HCT116 (cell line): ENCODE results near the gene PSAP. TPM values are rescaled to one million over a fixed set of nuclear protein-coding genes. Genes with fewer than 3 reads are reported as not detected.

ENCODE experiments used
- ATAC-seq: fragments of 200-7000 bp; cut with Tn5 transposase; 2 replicates; pipeline ENCODE4 v1.9.1; 2020; ENCODE audit warnings: mild to moderate bottlenecking, moderate library complexity
- BruUV-seq: library from RNA; stranded (reverse); fragments of 400-500 nt; replicated peaks from 2 replicates; lab custom pipeline; 2021; lab: Mats Ljungman, UMichigan
- CTCF ChIA-PET: fragments of 300-600 bp; sonication (Branson Sonifier 250); formaldehyde crosslinking; loops from one replicate; lab custom pipeline; 2021; ENCODE audit warnings: antibody characterized with exemption; lab: Charles Lee
- POLR2A ChIA-PET: fragments of 300-600, 350-600 bp; sonication (Branson Sonifier 250); formaldehyde crosslinking; loops from one replicate; lab custom pipeline; 2021; ENCODE audit warnings: antibody characterized with exemption; lab: Charles Lee
- RAD21 ChIA-PET, 2 experiments: fragments of 300-600 bp; sonication (Branson Sonifier 250); formaldehyde crosslinking; loops; one replicate each; lab custom pipeline; 2023; ENCODE audit warnings: low total read pairs in 2 of 2; ENCODE audit not compliant: uncharacterized antibody in 2 of 2, unreplicated experiment in 2 of 2, low non-redundant PET in 1 of 2; lab: Charles Lee
- DNase-seq: peaks from one replicate; pipeline ENCODE4 v3.0.0-alpha.2; 2010; ENCODE audit warnings: low read depth, low spot score
- H2AFZ ChIP-seq: fragments of 200-600 bp; shearing (Covaris generic), sonication (generic); 2 replicates; pipeline ENCODE4 v1.6.1; 2017; ENCODE audit warnings: low read depth, mixed run types, mixed read lengths, antibody characterized with exemption, low read length; ENCODE audit not compliant: poor library complexity, severe bottlenecking
- H3K27ac ChIP-seq: 2 replicates; pipeline ENCODE4 v1.5.1; 2012; ENCODE audit warnings: low read depth, low read length
- H3K27me3 ChIP-seq: fragments of 200-600 bp; sonication (generic); 2 replicates; pipeline ENCODE4 v1.6.1; 2016; ENCODE audit warnings: mixed run types, low read length, mixed read lengths; ENCODE audit not compliant: insufficient read depth
- H3K36me3 ChIP-seq, 2 experiments: fragments of 200-500 bp in 1 of 2; fragments of 200-600 bp in 1 of 2; sonication (Bioruptor generic) in 1 of 2; sonication (generic) in 1 of 2; 2 replicates each; pipeline versions ENCODE4 v1.5.1 to v1.6.1; 2014 to 2016; ENCODE audit warnings: low read length in 2 of 2, inconsistent platforms in 1 of 2, mixed read lengths in 1 of 2, mixed run types in 1 of 2; ENCODE audit not compliant: insufficient read depth in 2 of 2, control insufficient read depth in 1 of 2
- H3K4me1 ChIP-seq, 2 experiments: fragments of 200-600 bp in 1 of 2; sonication (generic) in 1 of 2; 2 replicates each; pipeline versions ENCODE4 v1.5.1 to v1.6.1; 2012 to 2017; ENCODE audit warnings: low read length in 2 of 2, inconsistent platforms in 1 of 2, mild to moderate bottlenecking in 1 of 2, mixed read lengths in 1 of 2, mixed run types in 1 of 2, moderate library complexity in 1 of 2; ENCODE audit not compliant: insufficient read depth in 2 of 2, control insufficient read depth in 1 of 2
- H3K4me2 ChIP-seq: fragments of 200-600 bp; sonication (generic); 2 replicates; pipeline ENCODE4 v1.6.1; 2017; ENCODE audit warnings: mixed run types, low read length, mixed read lengths
- H3K4me3 ChIP-seq, 2 experiments: fragments of 200-600 bp in 1 of 2; sonication (generic) in 1 of 2; replicated peaks in 1 of 2; 2 replicates each; pipeline ENCODE4 v1.5.1; 2011 to 2016; ENCODE audit warnings: low read length in 2 of 2, control low read depth in 1 of 2, low read depth in 1 of 2, mild to moderate bottlenecking in 1 of 2, mixed read lengths in 1 of 2, mixed run types in 1 of 2
- H3K79me2 ChIP-seq: fragments of 200-600 bp; sonication (generic); 2 replicates; pipeline ENCODE4 v1.6.1; 2017; ENCODE audit warnings: mild to moderate bottlenecking, mixed run types, low read length, moderate library complexity, mixed read lengths; ENCODE audit not compliant: insufficient read depth
- H3K9ac ChIP-seq: fragments of 200-600 bp; sonication (generic); 2 replicates; pipeline ENCODE4 v1.6.1; 2016; ENCODE audit warnings: low read length, mixed read lengths
- H3K9me2 ChIP-seq: fragments of 200-600 bp; sonication (generic), shearing (Covaris generic); 2 replicates; pipeline ENCODE4 v1.6.1; 2017; ENCODE audit warnings: mixed run types, mild to moderate bottlenecking, moderate library complexity; ENCODE audit not compliant: insufficient read depth
- H3K9me3 ChIP-seq, 2 experiments: fragments of 200-500 bp in 1 of 2; fragments of 200-600 bp in 1 of 2; sonication (Bioruptor generic) in 1 of 2; sonication (generic) in 1 of 2; 2 replicates each; pipeline ENCODE4 v1.6.1; 2014 to 2017; ENCODE audit warnings: low read length in 2 of 2, mixed read lengths in 2 of 2, inconsistent platforms in 1 of 2, low read depth in 1 of 2, mild to moderate bottlenecking in 1 of 2, mixed run types in 1 of 2, moderate library complexity in 1 of 2; ENCODE audit not compliant: control insufficient read depth in 1 of 2, insufficient read depth in 1 of 2
- H4K20me1 ChIP-seq: fragments of 200-600 bp; sonication (generic), shearing (Covaris generic); 2 replicates; pipeline ENCODE4 v1.6.1; 2017; ENCODE audit warnings: mixed run types, mild to moderate bottlenecking, moderate library complexity; ENCODE audit not compliant: insufficient read depth
- CTCF ChIP-seq, 3 experiments: fragments of 200-600 bp in 1 of 3; sonication (generic) in 1 of 3; IDR thresholded peaks in 2 of 3; conservative IDR thresholded peaks in 1 of 3; 2 replicates each; pipeline ENCODE4 v1.5.1; 2012 to 2017; ENCODE audit warnings: low read depth in 2 of 3, low read length in 2 of 3, antibody characterized with exemption in 1 of 3, borderline replicate concordance in 1 of 3, control low read depth in 1 of 3, mild to moderate bottlenecking in 1 of 3, mixed read lengths in 1 of 3, mixed run types in 1 of 3, moderate library complexity in 1 of 3; ENCODE audit not compliant: insufficient read depth in 1 of 3
- EZH2 ChIP-seq: fragments of 200-600 bp; sonication (generic); IDR thresholded peaks from 2 replicates; pipeline ENCODE4 v1.6.1; 2017; ENCODE audit warnings: antibody characterized with exemption, mixed run types
- POLR2AphosphoS5 ChIP-seq: IDR thresholded peaks from 2 replicates; pipeline ENCODE4 v1.6.1; 2011; ENCODE audit warnings: mild to moderate bottlenecking, low read depth, low read length, moderate library complexity
- REST ChIP-seq: IDR thresholded peaks from 2 replicates; pipeline ENCODE4 v1.6.1; 2012; ENCODE audit warnings: low read depth
- SRF ChIP-seq: IDR thresholded peaks from 2 replicates; pipeline ENCODE4 v1.6.1; 2012; ENCODE audit warnings: low read depth
- TCF7L2 ChIP-seq: IDR thresholded peaks from 2 replicates; pipeline ENCODE4 v1.7.0; 2011; ENCODE audit warnings: borderline replicate concordance, inconsistent platforms; ENCODE audit not compliant: insufficient read depth, insufficient read length; ENCODE audit errors: extremely low read depth
- ZNF274 ChIP-seq: fragments of 200-500 bp; sonication (Bioruptor generic); IDR thresholded peaks from 2 replicates; pipeline ENCODE4 v1.6.1; 2014; ENCODE audit warnings: mild to moderate bottlenecking, low read depth, low read length, inconsistent platforms
- intact Hi-C: fragments of 100-400 bp; cut with micrococcal nuclease; formaldehyde crosslinking; loops from 2 replicates; pipeline ENCODE4 v1.10.0; 2022
- total RNA-seq: library from RNA; stranded (reverse); gene quantifications from one replicate; pipeline ENCODE4 v1.2.1, GENCODE V29; 2021; ENCODE audit not compliant: unreplicated experiment

PSAP gene
- total RNA-seq, 1 experiment from 2014 or later, result 444 TPM

DNA sequence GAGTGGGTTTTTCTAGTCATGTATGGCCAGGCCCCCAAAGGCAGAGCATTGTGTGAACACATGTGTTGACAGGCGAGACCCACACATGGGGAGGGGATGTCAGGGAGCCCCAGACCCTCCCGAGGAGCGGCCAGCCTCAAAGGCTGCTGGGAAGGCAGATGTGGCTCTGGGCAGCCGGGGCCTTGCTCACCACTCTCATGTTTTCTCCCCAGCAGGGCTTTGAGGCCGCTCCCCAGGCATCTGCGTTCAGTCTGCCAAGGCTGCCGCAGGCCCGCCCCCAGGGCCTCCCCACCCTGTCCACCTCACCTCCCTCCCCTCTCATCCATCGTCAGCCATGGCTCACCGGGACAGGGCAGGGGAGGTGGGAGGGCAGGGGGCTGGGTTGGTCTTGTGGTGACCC lies 61.2 kb downstream of the PSAP start:
- no peak overlapping the region for H3K27ac ChIP-seq
- TF ChIP-seq REST (no peak), CTCF (IDR thresholded peaks at IDR 0.05 in 2 of 3, conservative IDR thresholded peaks at IDR 0.05 in 1 of 3; ENCODE audit: borderline replicate concordance in 1 of 3, insufficient read depth in 1 of 3, low read depth in 2 of 3, low read length in 2 of 3) (no peak), EZH2 (no peak), POLR2AphosphoS5 (no peak), ZNF274 (no peak), SRF (no peak), TCF7L2 (no peak)
- TF ChIP-seq, all 23 proteins: peak for 0
- H3K4me1 ChIP-seq, result no peaks in the 10 kb centered on the region
- ChIA-PET CTCF (no interaction called here), RAD21 (no interaction called here), POLR2A (no interaction called here)
- 0 out of 2 replicates have a peak, but pooled peaks cover 4% of the 10 kb centered on the region for H3K27me3 ChIP-seq
- BruUV-seq, result no TSS peak
- H3K4me3 ChIP-seq, result no peak overlapping the region
- no peak overlapping the region for H2AFZ ChIP-seq
- no peak overlapping the region for H3K9ac ChIP-seq
- no peaks in the 10 kb centered on the region for H3K36me3 ChIP-seq
- no peaks in the 10 kb centered on the region for H4K20me1 ChIP-seq
- no peaks in the 10 kb centered on the region for H3K79me2 ChIP-seq
- H3K9me2 ChIP-seq, result no peaks in the 10 kb centered on the region
- no peak overlapping the region for H3K4me2 ChIP-seq
- ATAC-seq, result no peak
- intact Hi-C loops, result loop anchor here (10.0 kb wide), 1 partner anchor 205 kb away; no protein-coding TSS in a partner anchor
- H3K9me3 ChIP-seq, result no peaks in the 10 kb centered on the region
- DNase-seq, result no peak
